Measurements from ENCODE around the gene KCNC3. TPM values are rescaled to one million over a fixed set of nuclear protein-coding genes. Genes with fewer than 3 reads are reported as not detected.

The KCNC3 gene
- total RNA-seq, 1 experiment from 2014 or later = 17.3 TPM

GRCh38 chr19:50326101-50326664 is 3.0 kb downstream of the KCNC3 start:
- H3K27me3 ChIP-seq (ENCODE audit: insufficient read depth, low read length) = peaks cover 8% of the 10 kb centered on the region; the same call in 1 of the 2 replicates
- no peak overlapping the region for H4K91ac ChIP-seq (ENCODE audit: insufficient read length, low read depth, low read length)
- H3K23me2 ChIP-seq (ENCODE audit: insufficient read length, low read depth, low read length, poor library complexity, severe bottlenecking) = peaks cover 13% of the 10 kb centered on the region
- no peak overlapping the region for H2BK5ac ChIP-seq (ENCODE audit: insufficient read length, low read length)
- H3K56ac ChIP-seq (ENCODE audit: insufficient read length, low read depth, low read length) = no peak overlapping the region
- no peaks in the 10 kb centered on the region for H3K79me1 ChIP-seq (ENCODE audit: insufficient read depth, low read depth, low read length, poor library complexity, severe bottlenecking)
- Mint-ChIP-seq H3K9me3 (peaks cover 3 to 5% of the 10 kb centered on the region in 2 experiments; a peak in 3 of 5 replicates), H3K27ac (no peak overlapping the region), H3K4me3 (peak overlapping the region; percentile 65 to 87), H3K27me3 (ENCODE audit: low read depth) (peaks cover 37% of the 10 kb centered on the region), H3K4me1 (peaks cover 42 to 51% of the 10 kb centered on the region in 2 experiments), H3K36me3 (ENCODE audit: insufficient read depth in 1 of 3, low read depth in 3 of 3) (peaks cover 8 to 26% (median 16%) of the 10 kb centered on the region in 3 experiments)
- no peak overlapping the region for H3K27ac ChIP-seq (ENCODE audit: insufficient read length, low read depth, low read length)
- no peak overlapping the region for H4K5ac ChIP-seq (ENCODE audit: insufficient read length, low read depth, low read length)
- no peaks in the 10 kb centered on the region for H3K9me3 ChIP-seq (ENCODE audit: control insufficient read depth, low read depth, low read length)
- TF ChIP-seq CTCF (conservative IDR thresholded peaks at IDR 0.05) = no peak; the same call in 2 of the 3 replicates
- H4K20me1 ChIP-seq (ENCODE audit: control insufficient read depth, insufficient read depth, insufficient read length) = no peaks in the 10 kb centered on the region
- H3K18ac ChIP-seq (ENCODE audit: insufficient read length, low read depth, low read length) = no peak overlapping the region
- DNase-seq = no peak
- no peak overlapping the region for H3T11ph ChIP-seq (ENCODE audit: low read length)
- no CpG with 5 or more reads among the region's 26 CpGs for WGBS (ENCODE audit: extremely low coverage, insufficient read length, low lambda C conversion rate)
- no peak overlapping the region for H2BK15ac ChIP-seq (ENCODE audit: low read depth, low read length)
- no peak overlapping the region for H2AK5ac ChIP-seq (ENCODE audit: insufficient read length, low read length)
- no peak overlapping the region for H3K4ac ChIP-seq (ENCODE audit: low read depth, low read length)
- no peak overlapping the region for H3K14ac ChIP-seq (ENCODE audit: insufficient read depth, low read length)
- peaks cover 2% of the 10 kb centered on the region; the same call in 1 of the 2 replicates for H3K4me1 ChIP-seq (ENCODE audit: insufficient read depth, low read length)
- H2BK20ac ChIP-seq (ENCODE audit: low read depth, low read length, poor library complexity, severe bottlenecking) = no peak overlapping the region
- no peaks in the 10 kb centered on the region for H3K79me2 ChIP-seq (ENCODE audit: insufficient read depth, low read length)
- no peak overlapping the region for H4K8ac ChIP-seq (replicated peaks; ENCODE audit: insufficient read length, low read depth, low read length)
- no peak overlapping the region for H2BK120ac ChIP-seq (ENCODE audit: low read depth, low read length, poor library complexity, severe bottlenecking)
- H3K4me2 ChIP-seq (ENCODE audit: insufficient read depth, insufficient read length, low read length) = peak overlapping the region; percentile 76
- no peak overlapping the region for H2BK12ac ChIP-seq (ENCODE audit: insufficient read length, low read depth, low read length)
- H3K23ac ChIP-seq (ENCODE audit: insufficient read length, low read depth, low read length) = no peak overlapping the region
- no peak overlapping the region for H2AFZ ChIP-seq (ENCODE audit: low read length)
- H3K9ac ChIP-seq (ENCODE audit: extremely low read depth, insufficient read length, low read length) = no peak overlapping the region
